ENCODE data around the gene GBF1.
"Not testable (repeated sequence)": the region's sequence is repeated elsewhere in the genome, so short reads cannot be mapped to it uniquely, and the experiment has no call there.

GBF1 gene

GRCh38 chr10:102275343-102275742 lies 30.0 kb downstream of the GBF1 start:
- DNase-seq = no peak

- no peak for DNase-seq
Measured at GRCh38 chr10:102279104-102279503, 33.8 kb downstream of the GBF1 start.

GRCh38 chr10:102280397-102281101 lies 35.2 kb downstream of the GBF1 start:
- DNase-seq = peak; percentile 64

GRCh38 chr10:102281102-102281487 lies 35.8 kb downstream of the GBF1 start:
- peak; percentile 3 for DNase-seq

- no peak for DNase-seq
Measured at GRCh38 chr10:102283488-102283887, 38.2 kb downstream of the GBF1 start.

GRCh38 chr10:102283890-102284289 lies 38.6 kb downstream of the GBF1 start:
- DNase-seq = no peak

GRCh38 chr10:102284531-102284930 lies 39.2 kb downstream of the GBF1 start:
- no peak for DNase-seq

- no peak for DNase-seq
Measured at GRCh38 chr10:102285133-102285532, 39.8 kb downstream of the GBF1 start.

GRCh38 chr10:102286216-102286615 lies 40.9 kb downstream of the GBF1 start:
- DNase-seq = no peak

GRCh38 chr10:102287538-102287937 lies 42.2 kb downstream of the GBF1 start:
- no peak for DNase-seq

- no peak for DNase-seq
Measured at GRCh38 chr10:102287991-102288390, 42.7 kb downstream of the GBF1 start.

- DNase-seq = no peak
Measured at GRCh38 chr10:102289356-102289755, 44.0 kb downstream of the GBF1 start.

- no peak for DNase-seq
Measured at GRCh38 chr10:102289840-102290239, 44.5 kb downstream of the GBF1 start.

- peak; percentile 5 for DNase-seq
Measured at GRCh38 chr10:102291221-102291905, 46.0 kb downstream of the GBF1 start.

GRCh38 chr10:102297101-102297500 lies 51.8 kb downstream of the GBF1 start:
- DNase-seq = no peak

- no peak for DNase-seq
Measured at GRCh38 chr10:102298899-102299298, 53.6 kb downstream of the GBF1 start.

- DNase-seq = no peak
Measured at GRCh38 chr10:102299873-102300272, 54.5 kb downstream of the GBF1 start.

- no peak for DNase-seq
Measured at GRCh38 chr10:102300278-102300843, 55.0 kb downstream of the GBF1 start.

GRCh38 chr10:102300912-102301311 lies 55.6 kb downstream of the GBF1 start:
- DNase-seq = not testable (repeated sequence)

GRCh38 chr10:102301332-102301731 lies 56.0 kb downstream of the GBF1 start:
- DNase-seq = not testable (repeated sequence)

- no peak for DNase-seq
Measured at GRCh38 chr10:102302611-102303010, 57.3 kb downstream of the GBF1 start.

GRCh38 chr10:102306006-102306405 lies 60.7 kb downstream of the GBF1 start:
- DNase-seq = no peak

- no peak for DNase-seq
Measured at GRCh38 chr10:102306710-102307109, 61.4 kb downstream of the GBF1 start.

GRCh38 chr10:102308318-102308717 lies 63.0 kb downstream of the GBF1 start:
- not testable (repeated sequence) for DNase-seq

All from DMS 273 treated with DMSO at 0.1 percent for 48 hours (cell line).